ENCODE results near the gene TBC1D8.

GRCh38 chr2:100980046-100980445 is 171.1 kb downstream of the TBC1D8 start:
- TF ChIP-seq CTCF (IDR thresholded peaks at IDR 0.05; ENCODE audit: low read depth, low read length, poor library complexity, severe bottlenecking) (no peak), EZH2phosphoT487 (IDR thresholded peaks at IDR 0.05; ENCODE audit: borderline replicate concordance, low read length) (no peak)

All from DOHH2 (cell line).